GM21576 (cell line): Measurements from ENCODE around the gene HSPA12A.

Source experiments
- ATAC-seq: cut with Tn5 transposase; IDR thresholded peaks from one replicate; pipeline ENCODE4 v1.9.1; 2021; ENCODE audit warnings: mild to moderate bottlenecking, moderate library complexity; ENCODE audit not compliant: unreplicated experiment

HSPA12A gene

GRCh38 chr10:116634126-116634975 is 108.0 kb downstream of the HSPA12A start:
- ATAC-seq: no peak

- ATAC-seq: no peak
Observed at GRCh38 chr10:116633216-116633600, 109.2 kb downstream of the HSPA12A start.

GRCh38 chr10:116632596-116633215 is 109.7 kb downstream of the HSPA12A start:
- no peak for ATAC-seq

GRCh38 chr10:116631871-116632295 is 110.5 kb downstream of the HSPA12A start:
- ATAC-seq: no peak

- ATAC-seq: no peak
Observed at GRCh38 chr10:116630020-116630419, 112.3 kb downstream of the HSPA12A start.

- no peak for ATAC-seq
Observed at GRCh38 chr10:116629340-116629739, 113.0 kb downstream of the HSPA12A start.

- ATAC-seq: no peak
Observed at GRCh38 chr10:116627386-116627933, 114.9 kb downstream of the HSPA12A start.

- no peak for ATAC-seq
Observed at GRCh38 chr10:116626815-116627214, 115.6 kb downstream of the HSPA12A start.

- ATAC-seq: no peak
Observed at GRCh38 chr10:116625845-116626244, 116.5 kb downstream of the HSPA12A start.

GRCh38 chr10:116621934-116622655 is 120.3 kb downstream of the HSPA12A start:
- ATAC-seq: no peak

- ATAC-seq: no peak
Observed at GRCh38 chr10:116621476-116621875, 120.9 kb downstream of the HSPA12A start.
